ENCODE data around the gene KBTBD8. TPM values are rescaled to one million over a fixed set of nuclear protein-coding genes. Genes with fewer than 3 reads are reported as not detected.

KBTBD8 gene
- total and polyA plus RNA-seq, 9 of the 15 experiments (the other 6 are each of a cell fraction or from before 2014, with no cell fraction given) = 2.7 to 9.1 (median 5.6) TPM

DNA sequence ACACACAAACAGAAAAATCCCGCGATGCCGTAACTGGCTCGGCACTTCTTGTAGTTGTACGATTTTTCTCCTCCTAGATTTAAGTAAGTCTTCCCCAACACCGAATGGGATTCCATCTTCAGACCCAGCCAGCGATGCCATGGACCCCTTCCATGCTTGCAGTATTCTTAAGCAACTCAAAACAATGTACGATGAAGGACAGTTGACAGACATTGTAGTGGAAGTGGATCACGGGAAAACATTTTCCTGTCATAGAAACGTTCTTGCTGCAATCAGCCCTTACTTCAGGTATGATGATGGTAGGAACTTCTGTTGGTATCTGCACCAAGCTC, 763 bp downstream of the KBTBD8 start:
- Histone ChIP-seq H4K20me1 (replicated peaks; ENCODE audit: control insufficient read depth, insufficient read depth, low read length) (no peaks in the 10 kb centered on the region), H3K79me2 (ENCODE audit: control insufficient read depth, insufficient read depth, low read length) (peaks cover 38% of the 10 kb centered on the region), H3K4me2 (ENCODE audit: insufficient read depth, low read length) (peak overlapping the region; percentile 95), H3K9ac (ENCODE audit: insufficient read depth in 1 of 2, low read depth in 2 of 2, low read length in 2 of 2) (peak overlapping the region; percentile 71 to 94), H3K27me3 (ENCODE audit: control insufficient read depth in 2 of 2, insufficient read depth in 2 of 2, low read length in 2 of 2) (no peaks in the 10 kb centered on the region), H3K4me1 (replicated peaks in 1 of 2; ENCODE audit: control insufficient read depth in 2 of 2, insufficient read depth in 2 of 2, low read length in 2 of 2) (peaks cover 4 to 13% of the 10 kb centered on the region in 2 experiments; a peak in 3 of 5 replicates), H3K27ac (ENCODE audit: extremely low read depth, low read depth, low read length) (peak overlapping the region; percentile 69), H2AFZ (ENCODE audit: low read depth, low read length) (peak overlapping the region; percentile 74), H3K9me1 (ENCODE audit: control insufficient read depth, insufficient read depth, low read length) (no peaks in the 10 kb centered on the region), H3K4me3 (peak overlapping the region; percentile 76), H3K36me3 (ENCODE audit: control insufficient read depth, insufficient read depth, low read length) (peaks cover 19% of the 10 kb centered on the region; the same call in 2 of the 3 replicates), H3K9me3 (replicated peaks; ENCODE audit: control insufficient read depth, insufficient read depth, low read depth, low read length) (no peaks in the 10 kb centered on the region)
- POLR2A ChIA-PET = no interaction called here
- WGBS (ENCODE audit: insufficient coverage, low coverage, missing lambda C conversion rate) = 0% methylated on average over 10 of the region's 10 CpGs
- no TSS peak for BruUV-seq (replicated peaks)
- no peak for ATAC-seq
- in situ Hi-C loops (cut with MboI) (no loop called here), intact Hi-C loops (cut with micrococcal nuclease) (loop anchor here (1.0 to 2.0 kb wide), 2 partner anchors 12 to 32 kb away; no protein-coding TSS in a partner anchor)
- peak; percentile 73 for FAIRE-seq
- no peak for DNase-seq (ENCODE audit: extremely low read depth in 1 of 4, low spot score in 3 of 4)
- CTCF ChIA-PET (ENCODE audit: low intra/inter-chr PET ratio) = no interaction called here
- 0 out of 2 replicates have a peak, but pooled peaks have one; percentile 42 for TF ChIP-seq SMAD4 (CRISPR knock-in tag; conservative IDR thresholded peaks at IDR 0.05)
- peak; percentile 12 for TF ChIP-seq HNRNPLL (IDR thresholded peaks at IDR 0.05; ENCODE audit: low read depth, low read length, poor library complexity, severe bottlenecking)
- TF ChIP-seq, protein P1, sequence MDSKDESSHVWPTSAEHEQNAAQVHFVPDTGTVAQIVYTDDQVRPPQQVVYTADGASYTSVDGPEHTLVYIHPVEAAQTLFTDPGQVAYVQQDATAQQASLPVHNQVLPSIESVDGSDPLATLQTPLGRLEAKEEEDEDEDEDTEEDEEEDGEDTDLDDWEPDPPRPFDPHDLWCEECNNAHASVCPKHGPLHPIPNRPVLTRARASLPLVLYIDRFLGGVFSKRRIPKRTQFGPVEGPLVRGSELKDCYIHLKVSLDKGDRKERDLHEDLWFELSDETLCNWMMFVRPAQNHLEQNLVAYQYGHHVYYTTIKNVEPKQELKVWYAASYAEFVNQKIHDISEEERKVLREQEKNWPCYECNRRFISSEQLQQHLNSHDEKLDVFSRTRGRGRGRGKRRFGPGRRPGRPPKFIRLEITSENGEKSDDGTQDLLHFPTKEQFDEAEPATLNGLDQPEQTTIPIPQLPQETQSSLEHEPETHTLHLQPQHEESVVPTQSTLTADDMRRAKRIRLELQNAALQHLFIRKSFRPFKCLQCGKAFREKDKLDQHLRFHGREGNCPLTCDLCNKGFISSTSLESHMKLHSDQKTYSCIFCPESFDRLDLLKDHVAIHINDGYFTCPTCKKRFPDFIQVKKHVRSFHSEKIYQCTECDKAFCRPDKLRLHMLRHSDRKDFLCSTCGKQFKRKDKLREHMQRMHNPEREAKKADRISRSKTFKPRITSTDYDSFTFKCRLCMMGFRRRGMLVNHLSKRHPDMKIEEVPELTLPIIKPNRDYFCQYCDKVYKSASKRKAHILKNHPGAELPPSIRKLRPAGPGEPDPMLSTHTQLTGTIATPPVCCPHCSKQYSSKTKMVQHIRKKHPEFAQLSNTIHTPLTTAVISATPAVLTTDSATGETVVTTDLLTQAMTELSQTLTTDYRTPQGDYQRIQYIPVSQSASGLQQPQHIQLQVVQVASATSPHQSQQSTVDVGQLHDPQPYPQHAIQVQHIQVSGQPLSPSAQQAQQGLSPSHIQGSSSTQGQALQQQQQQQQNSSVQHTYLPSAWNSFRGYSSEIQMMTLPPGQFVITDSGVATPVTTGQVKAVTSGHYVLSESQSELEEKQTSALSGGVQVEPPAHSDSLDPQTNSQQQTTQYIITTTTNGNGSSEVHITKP (IDR thresholded peaks at IDR 0.05; ENCODE audit: partially characterized antibody) = peak; percentile 62
- no peak for TF ChIP-seq HDAC1 (IDR thresholded peaks at IDR 0.05)
- TF ChIP-seq NFIC (IDR thresholded peaks at IDR 0.05) = no peak
